Activated T-helper 9 cell treated with anti-CD3 and anti-CD28 coated beads, Interleukin-2, amount 50 U/mL, for 16 hours (primary cell): ENCODE results near the gene ZBTB48.
"Not testable (repeated sequence)": the region's sequence is repeated elsewhere in the genome, so short reads cannot be mapped to it uniquely, and the experiment has no call there.

Experiments used
- DNase-seq: peaks from one replicate; pipeline ENCODE4 v3.0.0-alpha.2; 2020; ENCODE audit warnings: low read depth

ZBTB48 gene

DNA sequence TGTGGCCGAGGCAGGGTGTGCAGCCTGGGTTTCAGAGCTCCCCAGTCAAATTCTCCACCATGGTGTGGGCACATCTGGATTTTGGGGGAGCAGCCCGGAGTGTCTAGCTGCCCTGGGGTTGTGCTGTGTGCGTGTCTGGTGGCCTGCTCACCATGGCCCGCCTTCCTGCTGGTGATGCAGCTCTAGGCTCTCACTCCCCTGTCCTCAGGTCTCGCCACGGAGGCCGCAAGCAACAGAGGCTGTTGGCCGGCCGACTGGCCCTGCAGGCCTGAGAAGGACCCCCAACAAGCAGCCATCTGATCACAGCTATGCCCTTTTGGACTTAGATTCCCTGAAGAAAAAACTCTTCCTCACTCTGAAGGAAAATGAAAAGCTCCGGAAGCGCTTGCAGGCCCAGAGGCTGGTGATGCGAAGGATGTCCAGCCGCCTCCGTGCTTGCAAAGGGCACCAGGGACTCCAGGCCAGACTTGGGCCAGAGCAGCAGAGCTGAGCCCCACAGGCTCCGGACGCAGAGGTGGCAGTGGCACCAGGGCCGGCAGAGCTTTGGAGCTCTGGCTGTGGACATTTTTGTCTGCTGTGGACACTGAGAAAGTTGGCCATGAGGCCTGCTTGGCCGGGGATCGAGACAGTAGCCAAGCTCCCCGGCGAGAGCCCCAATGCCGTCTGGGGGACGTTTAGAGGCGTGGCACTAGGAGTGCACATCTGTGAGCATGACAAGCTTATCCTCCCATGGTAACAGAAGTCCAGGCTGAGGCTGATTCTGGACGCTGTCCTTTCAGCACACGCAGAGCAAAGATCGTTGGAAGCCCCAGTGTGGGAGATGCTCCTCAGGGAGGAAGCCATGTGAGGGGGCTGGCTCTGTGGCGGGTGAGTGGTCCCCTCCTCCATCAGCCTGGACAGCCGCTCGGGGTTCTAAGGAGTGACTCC lies 53.1 kb downstream of the ZBTB48 start:
- no peak for DNase-seq

DNA sequence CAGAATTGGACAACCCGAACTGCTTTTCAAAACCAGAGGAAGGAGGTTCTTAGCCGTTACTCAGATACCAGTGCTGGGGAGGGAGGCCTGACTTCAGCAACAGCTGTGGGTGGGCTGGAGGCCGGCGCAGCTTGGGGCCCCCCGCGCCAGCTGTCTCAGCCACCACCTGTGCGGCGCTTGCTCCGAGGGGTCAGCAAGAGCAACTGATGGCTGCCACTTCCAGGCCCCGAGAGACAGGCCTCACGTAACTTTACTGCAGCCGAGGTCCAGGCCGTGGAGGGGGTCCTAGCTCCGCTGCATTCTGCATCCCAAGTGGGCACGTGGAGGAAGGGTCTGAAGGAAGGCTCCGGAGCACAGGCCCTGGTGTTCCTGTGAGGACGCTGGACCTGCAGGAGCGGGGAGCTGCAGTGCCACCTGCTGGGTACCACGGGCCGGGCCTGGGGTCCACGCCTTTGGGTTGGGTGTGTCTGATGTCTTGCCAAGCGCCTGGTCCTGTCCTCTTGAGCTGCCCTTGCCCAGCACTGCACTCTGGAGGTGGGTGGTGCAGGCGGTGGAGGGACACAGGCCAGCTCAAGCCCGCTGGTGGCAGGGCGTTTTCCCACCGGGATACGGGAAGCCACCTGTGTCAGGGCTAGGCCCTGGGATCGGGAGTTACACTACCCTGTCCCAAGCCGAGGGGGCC lies 54.7 kb downstream of the ZBTB48 start:
- peak; percentile 8 for DNase-seq

GRCh38 chr1:6635161-6635909 lies 55.5 kb downstream of the ZBTB48 start:
- no peak for DNase-seq

DNA sequence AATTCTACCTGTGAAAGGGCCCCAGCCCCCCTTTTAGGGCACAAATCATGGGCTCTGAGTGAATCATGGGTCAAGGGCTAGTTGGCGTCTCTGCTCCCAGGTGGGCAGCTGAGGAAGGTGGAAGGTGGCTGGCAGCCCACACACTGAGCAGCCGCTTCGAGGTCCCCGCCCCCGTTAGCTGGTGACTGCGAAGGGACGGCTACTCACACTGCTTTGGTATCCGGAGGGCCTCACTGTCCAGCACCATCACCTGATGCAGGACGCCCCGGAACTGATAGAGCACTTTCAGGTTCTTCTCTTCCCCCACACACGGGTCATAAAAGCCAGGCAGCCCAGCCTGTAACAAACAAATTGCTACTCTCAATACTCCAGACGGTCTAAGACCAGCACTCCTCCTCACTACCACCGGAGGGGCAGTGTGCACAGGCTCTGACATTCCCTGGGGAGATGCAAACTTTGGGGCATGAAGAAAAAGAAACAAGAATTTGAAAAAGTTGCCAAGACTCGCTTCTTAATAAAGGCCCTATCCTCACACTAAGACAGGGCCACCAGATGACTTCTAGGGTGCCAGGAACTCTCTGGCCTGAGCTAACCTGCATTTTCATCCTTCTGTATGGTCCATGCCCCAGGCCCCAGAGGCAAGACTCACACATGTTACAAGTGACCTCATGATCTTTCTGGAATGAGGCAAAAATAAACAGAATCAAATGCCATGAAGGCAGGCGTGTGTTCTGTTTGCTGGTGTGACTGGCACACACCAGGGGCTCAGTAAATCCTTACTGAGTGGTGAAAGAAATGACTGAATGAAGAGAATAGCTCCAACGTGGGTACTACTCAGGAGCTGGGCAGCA lies 56.3 kb downstream of the ZBTB48 start:
- DNase-seq = no peak

- not testable (repeated sequence) for DNase-seq
These were observed 57.0 kb downstream of the ZBTB48 start for GRCh38 chr1:6636778-6637177.

DNA sequence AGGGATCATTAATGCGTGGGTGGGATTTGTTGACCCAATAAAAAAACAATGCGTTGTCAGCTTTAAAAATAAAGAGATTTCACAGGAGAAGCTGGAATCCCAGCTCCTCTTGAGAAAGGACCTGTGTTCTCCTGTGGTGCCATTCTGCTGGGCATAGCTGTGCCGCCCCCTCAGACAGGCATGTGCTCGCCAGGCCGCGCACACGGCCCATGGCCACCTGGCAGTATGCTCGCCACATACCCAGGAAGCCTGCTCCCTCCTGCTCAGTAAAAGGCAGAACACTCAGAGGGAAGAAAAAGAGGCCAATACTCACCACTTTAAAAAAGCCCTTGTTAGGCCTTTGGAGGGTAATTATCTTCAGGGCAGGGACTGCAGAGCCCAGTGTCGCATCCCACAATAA lies 58.0 kb downstream of the ZBTB48 start:
- DNase-seq = no peak

GRCh38 chr1:6638226-6638625 lies 58.4 kb downstream of the ZBTB48 start:
- DNase-seq = no peak
